ENCODE measurements around the gene HOXB5.

DNA sequence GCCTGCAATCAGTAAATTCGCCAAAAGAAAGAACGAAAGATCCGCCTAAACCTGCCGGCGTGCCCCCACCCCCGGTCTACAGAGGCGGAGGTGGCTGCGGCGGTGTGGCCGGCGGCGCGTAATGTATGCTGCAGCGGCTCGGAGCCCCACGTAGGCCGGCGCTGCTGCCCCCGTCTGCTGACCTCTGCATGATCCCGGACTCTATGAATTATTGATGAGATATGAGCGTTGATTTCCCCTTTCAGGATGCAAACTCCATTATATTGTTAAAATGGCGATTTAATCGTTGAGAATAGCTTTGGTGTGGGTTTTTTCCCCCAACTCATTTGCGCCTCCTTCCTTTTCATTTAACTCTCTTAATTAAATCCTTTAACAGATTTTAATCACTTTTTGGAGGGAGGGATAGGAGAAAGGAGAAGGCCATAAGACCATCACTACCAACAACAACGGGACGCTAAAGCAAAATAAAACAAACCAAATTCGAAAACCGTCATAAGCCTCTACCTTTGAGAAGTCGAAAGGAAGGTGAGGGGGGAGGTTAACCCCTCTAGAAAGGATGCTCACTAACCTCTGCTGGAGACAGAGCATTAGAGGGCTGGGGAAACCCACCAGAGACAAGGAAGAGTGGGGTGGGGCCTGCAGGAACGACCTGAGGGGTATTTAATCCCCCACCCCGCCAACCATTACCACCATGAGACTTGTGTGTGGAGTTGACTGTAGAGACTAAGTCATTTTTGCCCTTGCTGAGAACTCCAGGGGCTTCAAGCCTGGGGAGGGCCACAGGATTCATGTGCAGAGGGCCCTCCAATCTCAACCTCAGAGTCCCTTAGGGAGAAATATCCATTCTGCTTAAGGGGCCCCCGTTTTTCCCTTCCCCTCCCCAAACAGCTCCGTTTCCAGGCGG, 7.0 kb downstream of the HOXB5 start:
- TF ChIP-seq, protein P1, sequence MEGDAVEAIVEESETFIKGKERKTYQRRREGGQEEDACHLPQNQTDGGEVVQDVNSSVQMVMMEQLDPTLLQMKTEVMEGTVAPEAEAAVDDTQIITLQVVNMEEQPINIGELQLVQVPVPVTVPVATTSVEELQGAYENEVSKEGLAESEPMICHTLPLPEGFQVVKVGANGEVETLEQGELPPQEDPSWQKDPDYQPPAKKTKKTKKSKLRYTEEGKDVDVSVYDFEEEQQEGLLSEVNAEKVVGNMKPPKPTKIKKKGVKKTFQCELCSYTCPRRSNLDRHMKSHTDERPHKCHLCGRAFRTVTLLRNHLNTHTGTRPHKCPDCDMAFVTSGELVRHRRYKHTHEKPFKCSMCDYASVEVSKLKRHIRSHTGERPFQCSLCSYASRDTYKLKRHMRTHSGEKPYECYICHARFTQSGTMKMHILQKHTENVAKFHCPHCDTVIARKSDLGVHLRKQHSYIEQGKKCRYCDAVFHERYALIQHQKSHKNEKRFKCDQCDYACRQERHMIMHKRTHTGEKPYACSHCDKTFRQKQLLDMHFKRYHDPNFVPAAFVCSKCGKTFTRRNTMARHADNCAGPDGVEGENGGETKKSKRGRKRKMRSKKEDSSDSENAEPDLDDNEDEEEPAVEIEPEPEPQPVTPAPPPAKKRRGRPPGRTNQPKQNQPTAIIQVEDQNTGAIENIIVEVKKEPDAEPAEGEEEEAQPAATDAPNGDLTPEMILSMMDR (IDR thresholded peaks at IDR 0.05; ENCODE audit: low read depth, low read length) = no peak
- no peak for TF ChIP-seq EZH2phosphoT487 (IDR thresholded peaks at IDR 0.05; ENCODE audit: low read depth)
